A673 (cell line): ENCODE measurements around the gene TBX21. TPM values are rescaled to one million over a fixed set of nuclear protein-coding genes. Genes with fewer than 3 reads are reported as not detected.

Experiments used
- BruUV-seq: library from RNA; stranded (reverse); fragments of 400-500 nt; replicated peaks from 2 replicates; lab custom pipeline; 2021; lab: Mats Ljungman, UMichigan
- CTCF ChIA-PET: fragments of 300-600 bp; sonication (Branson Sonifier 250); formaldehyde crosslinking; loops from one replicate; lab custom pipeline; 2022; ENCODE audit warnings: antibody characterized with exemption; lab: Charles Lee
- POLR2A ChIA-PET: fragments of 300-600 bp; sonication (Branson Sonifier 250); formaldehyde crosslinking; loops from one replicate; lab custom pipeline; 2022; ENCODE audit warnings: antibody characterized with exemption; ENCODE audit not compliant: low non-redundant PET; lab: Charles Lee
- DNase-seq: peaks from one replicate; pipeline ENCODE4 v3.0.0-alpha.2; 2015; ENCODE audit warnings: low spot score
- H3K27ac ChIP-seq: fragments of 200-600 bp; sonication (generic); 2 replicates; pipeline ENCODE4 v1.5.1; 2016; ENCODE audit warnings: mixed run types, low read depth, mild to moderate bottlenecking, mixed read lengths, antibody characterized with exemption, low read length; ENCODE audit not compliant: poor library complexity, severe bottlenecking
- H3K27me3 ChIP-seq: fragments of 200-600 bp; sonication (generic); replicated peaks from 2 replicates; pipeline ENCODE4 v1.6.1; 2017; ENCODE audit warnings: mixed run types, low read depth, mild to moderate bottlenecking, mixed read lengths, antibody characterized with exemption, low read length; ENCODE audit not compliant: insufficient read depth, poor library complexity
- H3K36me3 ChIP-seq: fragments of 200-600 bp; sonication (generic); 2 replicates; pipeline ENCODE4 v1.6.1; 2016; ENCODE audit warnings: mixed run types, mild to moderate bottlenecking, mixed read lengths, antibody characterized with exemption, low read length; ENCODE audit not compliant: insufficient read depth, poor library complexity, severe bottlenecking
- H3K4me1 ChIP-seq: fragments of 200-600 bp; sonication (generic); 2 replicates; pipeline ENCODE4 v1.6.1; 2017; ENCODE audit warnings: mixed run types, mild to moderate bottlenecking, mixed read lengths, antibody characterized with exemption, low read length; ENCODE audit not compliant: insufficient read depth, poor library complexity, severe bottlenecking
- H3K4me3 ChIP-seq: fragments of 200-600 bp; sonication (generic); 2 replicates; pipeline ENCODE4 v1.5.1; 2016; ENCODE audit warnings: low read depth, mixed run types, mild to moderate bottlenecking, mixed read lengths, low read length; ENCODE audit not compliant: poor library complexity, severe bottlenecking
- H3K9me3 ChIP-seq: fragments of 200-600 bp; sonication (generic); 2 replicates; pipeline ENCODE4 v1.6.1; 2016; ENCODE audit warnings: mixed run types, low read depth, mild to moderate bottlenecking, mixed read lengths, antibody characterized with exemption, low read length; ENCODE audit not compliant: poor library complexity, severe bottlenecking
- EZH2 ChIP-seq: fragments of 200-600 bp; sonication (generic); IDR thresholded peaks from 2 replicates; pipeline ENCODE4 v1.6.1; 2017; ENCODE audit warnings: borderline replicate concordance, low read depth, mild to moderate bottlenecking, mixed read lengths, antibody characterized with exemption, low read length; ENCODE audit not compliant: poor library complexity, severe bottlenecking
- intact Hi-C: fragments of 100-400 bp; cut with micrococcal nuclease; formaldehyde crosslinking; loops from one replicate; pipeline ENCODE4 v1.10.0; 2022; ENCODE audit not compliant: unreplicated experiment
- total RNA-seq: library from RNA; stranded (reverse); gene quantifications from 2 replicates; pipeline ENCODE4 v1.2.3, GENCODE V29; 2021
- TF ChIP-seq, protein P1 (sequence below): fragments of 300-800, 200-600 bp; sonication (generic); conservative IDR thresholded peaks from 2 replicates; pipeline ENCODE4 v1.5.1; 2017; ENCODE audit warnings: low read depth, mild to moderate bottlenecking, antibody characterized with exemption, low read length, moderate library complexity, mixed read lengths

The TBX21 gene
- total RNA-seq, 1 experiment from 2014 or later: not detected

DNA sequence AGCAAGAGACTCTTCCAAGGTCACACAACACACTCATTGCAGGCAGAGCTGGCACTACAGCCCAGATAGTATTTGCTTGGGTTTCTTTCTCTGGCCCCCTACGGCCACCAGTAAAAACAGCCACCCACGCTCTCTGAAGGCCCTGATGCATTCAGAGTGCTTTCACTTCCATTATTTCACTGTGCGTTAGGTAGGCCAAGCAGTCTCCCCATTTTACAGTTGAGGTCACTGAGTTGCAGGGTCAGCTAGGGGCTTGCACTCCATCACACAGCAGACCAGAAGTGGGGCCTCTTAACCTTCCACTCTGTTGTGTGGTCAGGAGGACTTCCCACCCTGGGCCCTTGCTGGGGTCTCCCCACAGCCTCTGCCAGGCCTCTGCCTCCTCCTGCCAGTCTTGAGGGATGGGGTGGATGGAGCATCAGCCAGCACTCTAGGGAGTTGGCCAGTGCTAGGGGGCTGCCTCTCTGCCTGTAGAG is 2.5 kb downstream of the TBX21 start:
- ChIA-PET CTCF (no interaction called here), POLR2A (no interaction called here)
- intact Hi-C loops: no loop called here
- no peak for TF ChIP-seq EZH2
- TF ChIP-seq, protein P1, sequence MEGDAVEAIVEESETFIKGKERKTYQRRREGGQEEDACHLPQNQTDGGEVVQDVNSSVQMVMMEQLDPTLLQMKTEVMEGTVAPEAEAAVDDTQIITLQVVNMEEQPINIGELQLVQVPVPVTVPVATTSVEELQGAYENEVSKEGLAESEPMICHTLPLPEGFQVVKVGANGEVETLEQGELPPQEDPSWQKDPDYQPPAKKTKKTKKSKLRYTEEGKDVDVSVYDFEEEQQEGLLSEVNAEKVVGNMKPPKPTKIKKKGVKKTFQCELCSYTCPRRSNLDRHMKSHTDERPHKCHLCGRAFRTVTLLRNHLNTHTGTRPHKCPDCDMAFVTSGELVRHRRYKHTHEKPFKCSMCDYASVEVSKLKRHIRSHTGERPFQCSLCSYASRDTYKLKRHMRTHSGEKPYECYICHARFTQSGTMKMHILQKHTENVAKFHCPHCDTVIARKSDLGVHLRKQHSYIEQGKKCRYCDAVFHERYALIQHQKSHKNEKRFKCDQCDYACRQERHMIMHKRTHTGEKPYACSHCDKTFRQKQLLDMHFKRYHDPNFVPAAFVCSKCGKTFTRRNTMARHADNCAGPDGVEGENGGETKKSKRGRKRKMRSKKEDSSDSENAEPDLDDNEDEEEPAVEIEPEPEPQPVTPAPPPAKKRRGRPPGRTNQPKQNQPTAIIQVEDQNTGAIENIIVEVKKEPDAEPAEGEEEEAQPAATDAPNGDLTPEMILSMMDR: no peak
- H3K27ac ChIP-seq: no peak overlapping the region
- no TSS peak for BruUV-seq
- no peak overlapping the region for H3K4me3 ChIP-seq
- H3K27me3 ChIP-seq: peaks cover 7% of the 10 kb centered on the region
- DNase-seq: no peak
- H3K4me1 ChIP-seq: no peaks in the 10 kb centered on the region
- H3K9me3 ChIP-seq: no peaks in the 10 kb centered on the region
- no peaks in the 10 kb centered on the region for H3K36me3 ChIP-seq

DNA sequence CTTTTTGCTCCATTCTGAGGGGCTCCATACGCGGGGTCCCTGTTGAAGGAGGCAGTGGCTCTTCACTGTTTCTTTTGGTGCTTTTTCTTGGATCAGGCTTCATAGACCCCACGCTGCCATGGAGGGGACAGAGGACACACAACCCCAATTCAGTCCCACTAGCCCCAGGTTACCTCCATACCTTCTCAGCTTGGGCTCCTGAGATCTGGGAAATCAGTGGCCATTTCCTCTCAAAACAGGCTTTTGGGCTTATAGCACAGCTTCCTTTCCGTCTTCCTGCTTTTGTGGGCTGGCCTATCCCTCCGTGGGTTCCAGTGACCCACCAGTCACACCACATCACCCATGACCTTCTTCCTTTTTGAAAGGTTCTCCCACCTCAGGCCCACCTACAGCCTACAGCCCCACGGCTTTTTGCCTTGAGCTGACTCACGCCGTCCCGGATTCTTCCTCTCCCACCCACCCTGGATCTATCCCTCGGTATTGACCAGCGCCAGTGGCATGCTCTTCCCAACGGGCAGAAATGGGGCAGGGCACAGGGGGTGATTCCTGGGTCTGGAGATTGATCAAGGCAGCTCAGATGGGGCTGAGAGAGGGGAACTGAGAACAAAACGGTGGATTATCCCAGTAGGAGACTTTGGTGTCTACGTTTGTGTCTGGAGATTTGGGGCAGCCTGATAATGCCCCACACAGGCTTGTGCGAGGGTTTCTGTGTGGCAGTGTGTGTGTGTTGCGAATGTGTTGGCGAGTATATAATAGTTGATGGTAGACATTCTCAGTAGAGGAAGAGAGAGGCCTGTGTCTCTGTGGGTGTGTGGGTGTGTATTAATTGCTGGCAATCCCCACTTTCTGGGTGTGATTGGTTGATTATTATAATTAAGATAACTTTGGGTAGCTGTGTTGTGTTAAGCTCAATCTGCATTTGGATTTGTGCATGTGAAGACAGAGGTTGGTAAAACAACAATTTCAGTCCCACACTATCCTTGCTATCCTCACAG is 3.8 kb downstream of the TBX21 start:
- intact Hi-C loops: no loop called here
- no peak overlapping the region for H3K4me3 ChIP-seq
- no peaks in the 10 kb centered on the region for H3K9me3 ChIP-seq
- POLR2A ChIA-PET: interaction anchor here (0.8 kb wide), 1 partner anchor 67 kb away, joined by 6 read pairs; no protein-coding TSS in a partner anchor
- CTCF ChIA-PET: no interaction called here
- peaks cover 7% of the 10 kb centered on the region for H3K27me3 ChIP-seq
- DNase-seq: no peak
- H3K36me3 ChIP-seq: no peaks in the 10 kb centered on the region
- no peaks in the 10 kb centered on the region for H3K4me1 ChIP-seq
- TF ChIP-seq, protein P1: no peak
- TF ChIP-seq EZH2: no peak
- no peak overlapping the region for H3K27ac ChIP-seq
- BruUV-seq: no TSS peak

DNA sequence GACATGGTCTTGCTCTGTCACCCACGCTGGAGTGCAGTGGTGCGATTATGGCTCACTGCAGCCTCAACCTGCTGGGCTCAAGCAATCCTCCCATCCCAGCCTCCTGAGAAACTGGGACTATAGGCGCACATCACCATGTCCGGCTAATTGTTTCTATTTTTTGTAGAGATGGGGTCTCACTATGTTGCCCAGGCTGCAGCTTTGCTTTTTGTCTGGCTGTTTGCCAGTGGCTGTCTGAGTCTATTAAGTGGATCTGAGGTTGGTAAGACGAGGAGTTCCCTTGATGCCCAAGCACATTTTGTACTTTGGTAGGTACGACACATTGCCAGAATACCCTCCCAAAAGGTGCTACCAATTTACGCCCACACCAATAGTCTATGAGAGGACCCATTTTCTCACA is 5.1 kb downstream of the TBX21 start:
- ChIA-PET POLR2A (no interaction called here), CTCF (no interaction called here)
- Histone ChIP-seq H3K27me3 (peaks cover 7% of the 10 kb centered on the region), H3K27ac (no peak overlapping the region), H3K9me3 (no peaks in the 10 kb centered on the region), H3K36me3 (no peaks in the 10 kb centered on the region), H3K4me1 (no peaks in the 10 kb centered on the region), H3K4me3 (no peak overlapping the region)
- intact Hi-C loops: no loop called here
- DNase-seq: no peak
- no TSS peak for BruUV-seq
- TF ChIP-seq, protein P1: no peak
- TF ChIP-seq EZH2: no peak
